GM23248 (cell line): ENCODE results near the gene PSMG3. TPM values are rescaled to one million over a fixed set of nuclear protein-coding genes. Genes with fewer than 3 reads are reported as not detected.
A peak's percentile ranks its signal among the peaks of the same experiment; 100 is the strongest.

ENCODE experiments used
- DNase-seq: peaks from one replicate; pipeline ENCODE4 v3.0.0-alpha.2; 2015
- H2AFZ ChIP-seq: fragments of 200-600 bp; sonication (generic); 2 replicates; pipeline ENCODE4 v1.6.1; 2016; ENCODE audit warnings: antibody characterized with exemption
- H3F3A ChIP-seq: fragments of 200-600 bp; sonication (generic); 2 replicates; pipeline ENCODE4 v1.6.1; 2016; ENCODE audit warnings: mild to moderate bottlenecking, antibody characterized with exemption, mixed run types; ENCODE audit not compliant: insufficient read depth
- H3K27ac ChIP-seq: fragments of 200-600 bp; sonication (generic); 2 replicates; pipeline ENCODE4 v1.5.1; 2016; ENCODE audit warnings: mild to moderate bottlenecking
- H3K27me3 ChIP-seq: fragments of 200-600 bp; sonication (generic); replicated peaks from 2 replicates; pipeline ENCODE4 v1.6.1; 2016; ENCODE audit warnings: mild to moderate bottlenecking; ENCODE audit not compliant: insufficient read depth
- H3K36me3 ChIP-seq: fragments of 200-600 bp; sonication (generic); 2 replicates; pipeline ENCODE4 v1.6.1; 2016; ENCODE audit warnings: low read depth, mild to moderate bottlenecking
- H3K4me1 ChIP-seq: fragments of 200-600 bp; sonication (generic); 2 replicates; pipeline ENCODE4 v1.6.1; 2016; ENCODE audit warnings: mild to moderate bottlenecking; ENCODE audit not compliant: insufficient read depth
- H3K4me2 ChIP-seq: fragments of 200-600 bp; sonication (generic); one replicate; pipeline ENCODE4 v1.6.1; 2016; ENCODE audit warnings: mild to moderate bottlenecking; ENCODE audit not compliant: unreplicated experiment
- H3K4me3 ChIP-seq: fragments of 200-600 bp; sonication (generic); 2 replicates; pipeline ENCODE4 v1.5.1; 2016; ENCODE audit warnings: mild to moderate bottlenecking
- H3K79me2 ChIP-seq: fragments of 200-600 bp; sonication (generic); 2 replicates; pipeline ENCODE4 v1.6.1; 2016; ENCODE audit warnings: mild to moderate bottlenecking; ENCODE audit not compliant: insufficient read depth
- H3K9ac ChIP-seq: fragments of 200-600 bp; sonication (generic); 2 replicates; pipeline ENCODE4 v1.6.1; 2016; ENCODE audit warnings: mild to moderate bottlenecking
- H3K9me2 ChIP-seq: fragments of 200-600 bp; sonication (generic); 2 replicates; pipeline ENCODE4 v1.6.1; 2016; ENCODE audit warnings: mixed run types, mild to moderate bottlenecking, moderate library complexity; ENCODE audit not compliant: insufficient read depth
- H3K9me3 ChIP-seq: fragments of 200-600 bp; sonication (generic); one replicate; pipeline ENCODE4 v1.6.1; 2017; ENCODE audit warnings: low read depth
- H4K20me1 ChIP-seq: fragments of 200-600 bp; sonication (generic); 2 replicates; pipeline ENCODE4 v1.6.0; 2016; ENCODE audit not compliant: insufficient read depth
- EZH2 ChIP-seq: fragments of 200-600 bp; sonication (generic); IDR thresholded peaks from 2 replicates; pipeline ENCODE4 v1.6.1; 2018; ENCODE audit warnings: antibody characterized with exemption, mild to moderate bottlenecking; ENCODE audit not compliant: insufficient read depth, poor library complexity, severe bottlenecking
- EZH2phosphoT487 ChIP-seq: fragments of 200-600 bp; sonication (generic); IDR thresholded peaks from 2 replicates; pipeline ENCODE4 v1.6.1; 2018; ENCODE audit warnings: antibody characterized with exemption, moderate library complexity, mild to moderate bottlenecking, low read depth; ENCODE audit not compliant: insufficient read depth
- WGBS, 2 experiments: methylation state at CpG; one replicate each; pipeline ENCODE4 v1.1.6; 2015 to 2017; ENCODE audit warnings: low lambda C conversion rate in 2 of 2, low coverage in 1 of 2; ENCODE audit errors: missing lambda C conversion rate in 2 of 2; 5-methylcytosine and 5-hydroxymethylcytosine counted together
- in situ Hi-C: fragments of 300-500 bp; cut with MboI; formaldehyde crosslinking; loops from 2 replicates; pipeline ENCODE4 v1.15.0; 2020
- polyA plus RNA-seq: library from polyadenylated mRNA; unstranded; fragments of >200 nt; fragmentation: Nextera tagmentation; extraction: Ambion mirVana; gene quantifications from 2 replicates; pipeline ENCODE4 v1.2.1, GENCODE V29; 2016
- total RNA-seq: library from RNA; depleted of rRNA; stranded (reverse); fragments of >200 nt; shearing (Covaris generic); gene quantifications from 2 replicates; pipeline ENCODE4 v1.2.3, GENCODE V29; 2014

The PSMG3 gene
- total and polyA plus RNA-seq, 2 experiments from 2014 or later = 28.3 to 58.1 TPM

- H3K9me3 ChIP-seq = no peaks in the 10 kb centered on the region
- no peak overlapping the region for H3K4me2 ChIP-seq
- peak; percentile 34 for DNase-seq
- no peaks in the 10 kb centered on the region for H4K20me1 ChIP-seq
- no peaks in the 10 kb centered on the region for H3K79me2 ChIP-seq
- H3F3A ChIP-seq = no peaks in the 10 kb centered on the region
- no peak overlapping the region for H3K4me3 ChIP-seq
- peaks cover 21% of the 10 kb centered on the region; the same call in 1 of the 2 replicates for H3K27me3 ChIP-seq
- 51 to 54% methylated on average over 15 to 19 of the region's 19 CpGs for WGBS, 2 experiments
- no peaks in the 10 kb centered on the region for H3K9me2 ChIP-seq
- no peaks in the 10 kb centered on the region for H3K36me3 ChIP-seq
- H3K4me1 ChIP-seq = no peaks in the 10 kb centered on the region
- TF ChIP-seq EZH2 = no peak
- TF ChIP-seq EZH2phosphoT487 = no peak
- in situ Hi-C loops = no loop called here
- no peak overlapping the region for H3K9ac ChIP-seq
- H2AFZ ChIP-seq = no peak overlapping the region
- no peak overlapping the region for H3K27ac ChIP-seq
These were observed 23.4 kb upstream of the PSMG3 start for GRCh38 chr7:1593091-1593866.

GRCh38 chr7:1592299-1592871, 22.6 kb upstream of the PSMG3 start:
- DNase-seq = no peak
- no peak for TF ChIP-seq EZH2phosphoT487
- TF ChIP-seq EZH2 = no peak
- Histone ChIP-seq H3K27ac (no peak overlapping the region), H3K4me3 (no peak overlapping the region), H3K79me2 (no peaks in the 10 kb centered on the region), H3K36me3 (no peaks in the 10 kb centered on the region), H3K27me3 (peaks cover 21% of the 10 kb centered on the region; the same call in 1 of the 2 replicates), H3K9me3 (no peaks in the 10 kb centered on the region), H3K4me2 (no peak overlapping the region), H4K20me1 (no peaks in the 10 kb centered on the region), H3K9ac (no peak overlapping the region), H2AFZ (no peak overlapping the region), H3K4me1 (no peaks in the 10 kb centered on the region), H3K9me2 (no peaks in the 10 kb centered on the region), H3F3A (no peaks in the 10 kb centered on the region)
- in situ Hi-C loops = no loop called here
- WGBS, 2 experiments = 72 to 76% methylated on average over 16 to 20 of the region's 20 CpGs

- no peaks in the 10 kb centered on the region for H3K36me3 ChIP-seq
- no peaks in the 10 kb centered on the region for H3K9me3 ChIP-seq
- TF ChIP-seq EZH2 = no peak
- TF ChIP-seq EZH2phosphoT487 = no peak
- H2AFZ ChIP-seq = no peak overlapping the region
- no peaks in the 10 kb centered on the region for H3F3A ChIP-seq
- H4K20me1 ChIP-seq = no peaks in the 10 kb centered on the region
- no peak overlapping the region for H3K9ac ChIP-seq
- H3K4me1 ChIP-seq = no peaks in the 10 kb centered on the region
- no peak overlapping the region for H3K4me3 ChIP-seq
- DNase-seq = no peak
- H3K9me2 ChIP-seq = no peaks in the 10 kb centered on the region
- in situ Hi-C loops = no loop called here
- H3K4me2 ChIP-seq = no peak overlapping the region
- peaks cover 21% of the 10 kb centered on the region; the same call in 1 of the 2 replicates for H3K27me3 ChIP-seq
- H3K79me2 ChIP-seq = no peaks in the 10 kb centered on the region
- no peak overlapping the region for H3K27ac ChIP-seq
- WGBS, 2 experiments = 12 to 16% methylated on average over 12 to 15 of the region's 15 CpGs
These were observed 22.0 kb upstream of the PSMG3 start for GRCh38 chr7:1591876-1592275.

- no peak for DNase-seq
- H2AFZ ChIP-seq = no peak overlapping the region
- peaks cover 21% of the 10 kb centered on the region; the same call in 1 of the 2 replicates for H3K27me3 ChIP-seq
- H3F3A ChIP-seq = no peaks in the 10 kb centered on the region
- H3K27ac ChIP-seq = no peak overlapping the region
- no peaks in the 10 kb centered on the region for H4K20me1 ChIP-seq
- H3K9me3 ChIP-seq = no peaks in the 10 kb centered on the region
- in situ Hi-C loops = no loop called here
- no peaks in the 10 kb centered on the region for H3K4me1 ChIP-seq
- H3K9me2 ChIP-seq = no peaks in the 10 kb centered on the region
- WGBS, 2 experiments = 52 to 55% methylated on average over 6 of the region's 6 CpGs
- no peaks in the 10 kb centered on the region for H3K79me2 ChIP-seq
- H3K9ac ChIP-seq = no peak overlapping the region
- no peak overlapping the region for H3K4me2 ChIP-seq
- TF ChIP-seq EZH2 (no peak), EZH2phosphoT487 (no peak)
- H3K4me3 ChIP-seq = no peak overlapping the region
- H3K36me3 ChIP-seq = no peaks in the 10 kb centered on the region
These were observed 21.6 kb upstream of the PSMG3 start for GRCh38 chr7:1591396-1591795.
